ENCODE results near the gene CDC5L. TPM values are rescaled to one million over a fixed set of nuclear protein-coding genes. Genes with fewer than 3 reads are reported as not detected.

CDC5L gene
- total RNA-seq, 6 experiments from 2014 or later, result 9.2 to 13.0 (median 11.2) TPM

- Histone ChIP-seq H3K27ac (no peak overlapping the region), H3K4me1 (peaks cover 0 to 11% (median 0%) of the 10 kb centered on the region in 4 donors), H3K9me3 (no peaks in the 10 kb centered on the region), H3K27me3 (no peaks in the 10 kb centered on the region), H3K36me3 (peaks cover 0 to 53% (median 19%) of the 10 kb centered on the region in 4 donors), H3K4me3 (no peak overlapping the region)
- intact Hi-C loops (cut with DNase I), result no loop called here
- no peak for TF ChIP-seq POLR2A (IDR thresholded peaks at IDR 0.05)
- TF ChIP-seq CTCF (IDR thresholded peaks at IDR 0.05), result no peak
- ATAC-seq, result no peak
- no peak for DNase-seq
- WGBS (ENCODE audit: insufficient coverage, low coverage, low lambda C conversion rate, missing lambda C conversion rate), result 88% methylated on average over 1 of the region's 3 CpGs
These were observed 41.2 kb downstream of the CDC5L start for GRCh38 chr6:44428682-44429081.

GRCh38 chr6:44430326-44430725 lies 42.8 kb downstream of the CDC5L start:
- H3K36me3 ChIP-seq, result peaks cover 0 to 37% (median 11%) of the 10 kb centered on the region in 4 donors
- WGBS (ENCODE audit: insufficient coverage, low coverage, low lambda C conversion rate, missing lambda C conversion rate), result 80% methylated on average over 1 of the region's 2 CpGs

GRCh38 chr6:44431118-44431725 lies 43.7 kb downstream of the CDC5L start:
- intact Hi-C loops (cut with DNase I), result no loop called here
- ATAC-seq (peak; percentile 76 to 87 (median 85)), DNase-seq (no peak)
- Histone ChIP-seq H3K27me3 (no peaks in the 10 kb centered on the region), H3K27ac (no peak overlapping the region), H3K9me3 (no peaks in the 10 kb centered on the region), H3K36me3 (peaks cover 0 to 28% (median 5%) of the 10 kb centered on the region in 4 donors), H3K4me3 (no peak overlapping the region), H3K4me1 (peaks cover 0 to 11% (median 0%) of the 10 kb centered on the region in 4 donors)
- TF ChIP-seq CTCF (IDR thresholded peaks at IDR 0.05) (peak; percentile 65 to 72 (median 68)), POLR2A (IDR thresholded peaks at IDR 0.05) (no peak)
- 86% methylated on average over 1 of the region's 1 CpG for WGBS (ENCODE audit: insufficient coverage, low coverage, low lambda C conversion rate, missing lambda C conversion rate)

More at GRCh38 chr6:44430326-44430725, 42.8 kb downstream of the CDC5L start:
- peaks cover 0 to 11% (median 0%) of the 10 kb centered on the region in 4 donors for H3K4me1 ChIP-seq
- no peaks in the 10 kb centered on the region for H3K27me3 ChIP-seq
- H3K9me3 ChIP-seq, result no peaks in the 10 kb centered on the region
- no peak for DNase-seq
- TF ChIP-seq POLR2A (IDR thresholded peaks at IDR 0.05) (no peak), CTCF (IDR thresholded peaks at IDR 0.05) (no peak)
- ATAC-seq, result no peak
- H3K27ac ChIP-seq, result no peak overlapping the region
- H3K4me3 ChIP-seq, result no peak overlapping the region
- intact Hi-C loops (cut with DNase I), result no loop called here

- DNase-seq, result no peak
- peak; percentile 54 to 79 (median 64) for ATAC-seq
- Histone ChIP-seq H3K4me3 (no peak overlapping the region), H3K36me3 (peaks cover 0 to 18% (median under 1%) of the 10 kb centered on the region in 4 donors), H3K27me3 (no peaks in the 10 kb centered on the region), H3K4me1 (peaks cover 0 to 11% (median 0%) of the 10 kb centered on the region in 4 donors), H3K9me3 (no peaks in the 10 kb centered on the region), H3K27ac (no peak overlapping the region)
- TF ChIP-seq POLR2A (IDR thresholded peaks at IDR 0.05), result no peak
- no peak for TF ChIP-seq CTCF (IDR thresholded peaks at IDR 0.05)
- WGBS (ENCODE audit: insufficient coverage, low coverage, low lambda C conversion rate, missing lambda C conversion rate), result 30% methylated on average over 2 of the region's 2 CpGs
- intact Hi-C loops (cut with DNase I), result no loop called here
These were observed 44.7 kb downstream of the CDC5L start for GRCh38 chr6:44432227-44432626.
